ENCODE results near the gene AGO1. TPM values are rescaled to one million over a fixed set of nuclear protein-coding genes. Genes with fewer than 3 reads are reported as not detected.

AGO1 gene
- total RNA-seq, 1 donor from 2014 or later, result 3.9 TPM

DNA sequence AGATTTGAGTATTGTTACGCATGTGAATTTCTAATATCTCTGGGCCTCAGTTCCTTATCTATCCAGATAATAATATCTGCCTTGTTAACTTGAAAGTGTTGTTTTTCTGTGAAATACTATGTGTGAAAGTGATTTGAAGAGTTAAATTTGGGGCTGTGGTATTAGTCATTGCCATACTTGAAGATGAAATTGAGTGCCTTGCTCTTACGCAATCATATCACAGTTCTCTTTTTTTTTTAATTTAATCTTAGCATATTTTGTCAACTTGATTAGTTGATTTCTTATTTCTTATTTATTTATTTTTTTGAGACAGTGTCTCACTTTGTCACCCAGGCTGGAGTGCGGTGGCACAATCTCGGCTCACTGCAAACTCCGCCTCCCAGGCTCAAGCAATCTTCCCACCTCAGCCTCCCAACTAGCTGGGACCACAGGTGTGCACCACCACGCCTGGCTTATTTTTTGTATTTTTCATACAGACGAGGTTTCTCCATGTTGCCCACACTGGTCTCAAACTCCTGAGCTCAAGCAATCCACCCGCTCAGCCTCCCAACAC lies 44.2 kb upstream of the AGO1 start:
- TF ChIP-seq, protein P1, sequence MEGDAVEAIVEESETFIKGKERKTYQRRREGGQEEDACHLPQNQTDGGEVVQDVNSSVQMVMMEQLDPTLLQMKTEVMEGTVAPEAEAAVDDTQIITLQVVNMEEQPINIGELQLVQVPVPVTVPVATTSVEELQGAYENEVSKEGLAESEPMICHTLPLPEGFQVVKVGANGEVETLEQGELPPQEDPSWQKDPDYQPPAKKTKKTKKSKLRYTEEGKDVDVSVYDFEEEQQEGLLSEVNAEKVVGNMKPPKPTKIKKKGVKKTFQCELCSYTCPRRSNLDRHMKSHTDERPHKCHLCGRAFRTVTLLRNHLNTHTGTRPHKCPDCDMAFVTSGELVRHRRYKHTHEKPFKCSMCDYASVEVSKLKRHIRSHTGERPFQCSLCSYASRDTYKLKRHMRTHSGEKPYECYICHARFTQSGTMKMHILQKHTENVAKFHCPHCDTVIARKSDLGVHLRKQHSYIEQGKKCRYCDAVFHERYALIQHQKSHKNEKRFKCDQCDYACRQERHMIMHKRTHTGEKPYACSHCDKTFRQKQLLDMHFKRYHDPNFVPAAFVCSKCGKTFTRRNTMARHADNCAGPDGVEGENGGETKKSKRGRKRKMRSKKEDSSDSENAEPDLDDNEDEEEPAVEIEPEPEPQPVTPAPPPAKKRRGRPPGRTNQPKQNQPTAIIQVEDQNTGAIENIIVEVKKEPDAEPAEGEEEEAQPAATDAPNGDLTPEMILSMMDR (IDR thresholded peaks at IDR 0.05; ENCODE audit: insufficient read depth, low read length, severe bottlenecking), result no peak
- no peak for FAIRE-seq
- H3K27me3 ChIP-seq (ENCODE audit: control insufficient read depth, insufficient read depth, low read length), result no peaks in the 10 kb centered on the region
- H3K4me3 ChIP-seq (ENCODE audit: low read depth, low read length), result no peak overlapping the region
- peak; percentile 15 for DNase-seq (ENCODE audit: low read depth)
- peaks cover 5% of the 10 kb centered on the region for H3K36me3 ChIP-seq (ENCODE audit: control insufficient read depth, insufficient read depth, low read length)

DNA sequence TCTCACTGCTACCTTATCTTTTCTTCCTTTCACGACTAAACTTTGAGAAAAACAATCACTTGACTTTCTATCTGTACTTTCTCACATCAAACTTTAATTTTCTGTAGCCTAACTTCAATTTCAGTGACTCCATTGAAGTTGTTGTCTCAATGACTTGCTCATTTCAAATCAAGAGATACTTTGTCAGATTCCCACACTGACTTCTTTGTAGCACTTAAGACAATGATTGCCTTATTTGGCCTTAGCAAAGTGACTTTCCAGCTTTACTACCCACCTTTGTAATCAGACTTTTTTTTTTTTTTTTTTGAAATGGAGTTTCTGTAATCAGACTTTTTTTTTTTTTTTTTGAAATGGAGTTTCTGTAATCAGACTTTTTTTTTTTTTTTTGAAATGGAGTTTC lies 38.2 kb upstream of the AGO1 start:
- Histone ChIP-seq H3K4me3 (ENCODE audit: low read depth, low read length) (no peak overlapping the region), H3K36me3 (ENCODE audit: control insufficient read depth, insufficient read depth, low read length) (peaks cover 5% of the 10 kb centered on the region), H3K27me3 (ENCODE audit: control insufficient read depth, insufficient read depth, low read length) (no peaks in the 10 kb centered on the region)
- FAIRE-seq (no peak), DNase-seq (ENCODE audit: low read depth) (no peak)
- TF ChIP-seq, protein P1 (IDR thresholded peaks at IDR 0.05; ENCODE audit: insufficient read depth, low read length, severe bottlenecking), result no peak

DNA sequence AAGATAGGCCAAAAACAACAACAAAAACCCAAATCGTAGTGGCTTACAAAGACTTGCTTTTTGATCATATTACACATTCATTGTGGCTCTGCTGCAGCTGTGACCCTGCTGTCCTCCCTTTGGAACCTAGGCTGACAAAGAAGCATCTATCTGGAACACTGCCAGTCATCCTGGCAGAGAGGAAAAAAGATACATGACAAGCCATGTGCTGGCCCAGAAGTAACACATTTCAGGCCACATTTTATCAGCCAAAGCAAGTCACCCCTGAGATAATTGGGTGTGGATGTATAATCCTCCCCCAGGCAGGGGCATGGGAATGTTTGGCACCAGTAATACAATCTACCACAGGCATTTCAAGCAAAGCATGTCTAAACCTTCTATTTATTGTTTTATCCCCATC lies 37.2 kb upstream of the AGO1 start:
- Histone ChIP-seq H3K27me3 (ENCODE audit: control insufficient read depth, insufficient read depth, low read length) (no peaks in the 10 kb centered on the region), H3K36me3 (ENCODE audit: control insufficient read depth, insufficient read depth, low read length) (peaks cover 5% of the 10 kb centered on the region), H3K4me3 (ENCODE audit: low read depth, low read length) (no peak overlapping the region)
- DNase-seq (ENCODE audit: low read depth), result no peak
- TF ChIP-seq, protein P1 (IDR thresholded peaks at IDR 0.05; ENCODE audit: insufficient read depth, low read length, severe bottlenecking), result no peak
- no peak for FAIRE-seq

DNA sequence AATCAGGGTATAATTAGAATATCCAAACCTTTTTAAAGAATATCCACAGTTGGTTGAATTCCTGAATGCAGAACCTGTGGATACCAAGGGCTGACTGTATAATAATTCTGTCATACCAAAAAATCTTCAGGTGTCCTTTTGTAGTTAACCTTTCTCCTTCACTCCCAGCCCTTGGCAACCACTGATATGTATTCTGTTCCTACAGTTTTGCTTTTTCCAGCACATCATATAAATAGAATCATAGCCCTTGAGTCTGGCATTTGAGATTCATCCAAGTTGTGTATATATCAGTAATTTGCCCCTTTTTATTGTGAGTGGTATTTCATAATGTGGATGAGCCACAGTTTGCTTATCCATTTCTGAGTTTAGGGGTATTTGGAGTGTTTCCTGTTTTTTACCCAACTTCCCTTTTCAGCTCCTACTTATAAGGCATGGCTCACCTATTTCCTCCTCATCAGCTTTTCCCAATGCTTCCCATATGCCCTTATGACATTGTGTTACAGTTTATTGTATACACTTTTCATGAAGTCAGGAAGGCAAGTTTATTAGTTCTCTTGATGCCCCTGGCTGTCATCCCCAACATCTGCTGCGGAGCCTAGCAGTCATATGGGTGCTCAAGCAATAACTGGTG lies 35.0 kb upstream of the AGO1 start:
- TF ChIP-seq, protein P1 (IDR thresholded peaks at IDR 0.05; ENCODE audit: insufficient read depth, low read length, severe bottlenecking), result no peak
- FAIRE-seq, result no peak
- Histone ChIP-seq H3K27me3 (ENCODE audit: control insufficient read depth, insufficient read depth, low read length) (no peaks in the 10 kb centered on the region), H3K36me3 (ENCODE audit: control insufficient read depth, insufficient read depth, low read length) (peaks cover 2% of the 10 kb centered on the region), H3K4me3 (ENCODE audit: low read depth, low read length) (no peak overlapping the region)
- no peak for DNase-seq (ENCODE audit: low read depth)

DNA sequence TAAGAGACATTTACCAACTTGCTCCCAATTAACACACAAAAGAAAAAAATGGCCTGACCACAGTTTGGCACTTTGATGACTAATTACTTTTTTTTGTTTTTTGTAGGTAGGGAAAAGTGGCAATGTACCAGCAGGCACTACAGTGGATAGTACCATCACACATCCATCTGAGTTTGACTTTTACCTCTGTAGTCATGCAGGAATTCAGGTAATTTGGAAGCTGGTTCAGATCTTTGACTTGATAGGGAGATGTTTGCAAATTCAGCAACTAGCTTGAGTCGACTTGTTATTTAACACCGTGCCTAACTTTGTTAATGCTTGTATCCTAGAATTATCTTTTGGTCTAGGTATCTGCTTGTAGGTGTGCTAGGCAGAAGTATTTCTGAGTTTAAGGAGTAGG lies 33.0 kb upstream of the AGO1 start:
- no peak for DNase-seq (ENCODE audit: low read depth)
- TF ChIP-seq, protein P1 (IDR thresholded peaks at IDR 0.05; ENCODE audit: insufficient read depth, low read length, severe bottlenecking), result no peak
- Histone ChIP-seq H3K36me3 (ENCODE audit: control insufficient read depth, insufficient read depth, low read length) (peaks cover 2% of the 10 kb centered on the region), H3K4me3 (ENCODE audit: low read depth, low read length) (no peak overlapping the region), H3K27me3 (ENCODE audit: control insufficient read depth, insufficient read depth, low read length) (no peaks in the 10 kb centered on the region)
- no peak for FAIRE-seq

DNA sequence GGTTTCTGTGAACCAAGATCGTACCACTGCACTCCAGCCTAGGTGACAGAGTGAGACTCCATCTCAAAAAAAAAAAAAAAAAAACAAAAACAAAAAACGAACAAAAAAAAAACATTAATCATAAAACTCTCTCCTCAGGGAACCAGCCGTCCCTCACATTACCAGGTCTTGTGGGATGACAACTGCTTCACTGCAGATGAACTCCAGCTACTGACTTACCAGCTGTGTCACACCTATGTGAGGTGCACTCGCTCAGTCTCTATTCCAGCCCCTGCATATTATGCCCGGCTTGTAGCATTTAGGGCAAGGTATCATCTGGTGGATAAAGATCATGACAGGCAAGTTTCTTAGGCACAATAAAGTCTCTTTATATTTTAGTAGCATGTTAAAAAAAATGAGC lies 32.3 kb upstream of the AGO1 start:
- FAIRE-seq, result no peak
- TF ChIP-seq, protein P1 (IDR thresholded peaks at IDR 0.05; ENCODE audit: insufficient read depth, low read length, severe bottlenecking), result no peak
- Histone ChIP-seq H3K27me3 (ENCODE audit: control insufficient read depth, insufficient read depth, low read length) (no peaks in the 10 kb centered on the region), H3K4me3 (ENCODE audit: low read depth, low read length) (no peak overlapping the region), H3K36me3 (ENCODE audit: control insufficient read depth, insufficient read depth, low read length) (peaks cover 2% of the 10 kb centered on the region)
- no peak for DNase-seq (ENCODE audit: low read depth)

Data from bronchial epithelial cell (primary cell).